Measurements from ENCODE around the gene FAM9C. TPM values are rescaled to one million over a fixed set of nuclear protein-coding genes. Genes with fewer than 3 reads are reported as not detected.

Gene FAM9C
- total RNA-seq, 1 donor from 2014 or later: 0.34 TPM

GRCh38 chrX:13078739-13079444, 34.5 kb upstream of the FAM9C start:
- no peak for DNase-seq (ENCODE audit: low spot score in 2 of 2, unreplicated experiment in 2 of 2)
- Mint-ChIP-seq H3K27me3 (ENCODE audit: low read depth) (no peaks in the 10 kb centered on the region), H3K27ac (peak overlapping the region; percentile 88)

GRCh38 chrX:13077168-13077567, 32.7 kb upstream of the FAM9C start:
- H3K27me3 Mint-ChIP-seq (ENCODE audit: low read depth): no peaks in the 10 kb centered on the region
- H3K36me3 Mint-ChIP-seq: no peaks in the 10 kb centered on the region
- H3K9me3 Mint-ChIP-seq: peaks cover 24% of the 10 kb centered on the region

More at GRCh38 chrX:13078739-13079444, 34.5 kb upstream of the FAM9C start:
- H3K4me3 Mint-ChIP-seq: no peak overlapping the region
- H3K36me3 Mint-ChIP-seq: no peaks in the 10 kb centered on the region
- peaks cover 30% of the 10 kb centered on the region for H3K4me1 Mint-ChIP-seq
- peaks cover 21% of the 10 kb centered on the region for H3K9me3 Mint-ChIP-seq
- TF ChIP-seq CTCF (IDR thresholded peaks at IDR 0.05; ENCODE audit: unreplicated experiment): no peak

DNA sequence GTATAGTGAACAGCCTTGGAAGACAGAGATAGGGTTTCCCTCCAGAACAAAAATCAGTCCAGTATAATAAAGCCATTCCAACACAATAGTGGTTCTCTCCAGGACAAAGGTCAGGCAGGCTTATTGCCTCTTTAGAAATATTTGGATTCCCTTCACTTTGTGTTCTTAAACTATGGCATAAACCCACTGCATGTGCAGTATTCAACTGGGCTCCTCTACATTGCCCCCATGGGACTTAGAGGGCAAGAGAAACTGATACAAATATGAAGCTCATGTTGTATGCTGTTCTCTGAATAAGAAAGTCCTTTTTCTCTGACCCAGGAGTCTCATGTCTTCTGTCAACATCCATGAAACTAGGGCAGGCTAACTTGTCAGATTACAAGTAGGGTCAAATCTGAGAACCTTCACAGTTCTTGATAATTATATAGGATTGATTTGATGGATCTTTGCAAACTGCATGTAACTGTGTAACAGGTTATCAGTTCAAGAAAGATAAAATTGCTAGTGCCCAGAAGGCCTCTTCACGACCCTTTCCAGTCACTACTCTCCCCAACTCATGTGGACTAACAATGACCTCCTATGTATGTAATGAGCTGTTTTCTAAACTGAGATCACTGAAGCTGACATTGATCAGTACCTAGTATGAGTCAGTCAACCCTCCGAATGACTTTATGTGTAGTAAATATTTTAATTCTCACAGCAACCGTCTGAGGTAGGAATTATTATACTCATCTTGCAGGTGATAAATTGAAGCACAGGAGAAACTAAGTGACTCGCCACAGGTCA, 31.9 kb upstream of the FAM9C start:
- Mint-ChIP-seq H3K4me1 (peaks cover 18% of the 10 kb centered on the region), H3K27me3 (ENCODE audit: low read depth) (no peaks in the 10 kb centered on the region), H3K36me3 (no peaks in the 10 kb centered on the region), H3K4me3 (no peak overlapping the region), H3K9me3 (peaks cover 29% of the 10 kb centered on the region), H3K27ac (no peak overlapping the region)
- no peak for TF ChIP-seq CTCF (IDR thresholded peaks at IDR 0.05; ENCODE audit: unreplicated experiment)
- no peak for DNase-seq (ENCODE audit: low spot score in 2 of 2, unreplicated experiment in 2 of 2)

More at GRCh38 chrX:13077168-13077567, 32.7 kb upstream of the FAM9C start:
- Mint-ChIP-seq H3K27ac (no peak overlapping the region), H3K4me1 (peaks cover 26% of the 10 kb centered on the region), H3K4me3 (no peak overlapping the region)
- no peak for TF ChIP-seq CTCF (IDR thresholded peaks at IDR 0.05; ENCODE audit: unreplicated experiment)
- no peak for DNase-seq (ENCODE audit: low spot score in 2 of 2, unreplicated experiment in 2 of 2)

DNA sequence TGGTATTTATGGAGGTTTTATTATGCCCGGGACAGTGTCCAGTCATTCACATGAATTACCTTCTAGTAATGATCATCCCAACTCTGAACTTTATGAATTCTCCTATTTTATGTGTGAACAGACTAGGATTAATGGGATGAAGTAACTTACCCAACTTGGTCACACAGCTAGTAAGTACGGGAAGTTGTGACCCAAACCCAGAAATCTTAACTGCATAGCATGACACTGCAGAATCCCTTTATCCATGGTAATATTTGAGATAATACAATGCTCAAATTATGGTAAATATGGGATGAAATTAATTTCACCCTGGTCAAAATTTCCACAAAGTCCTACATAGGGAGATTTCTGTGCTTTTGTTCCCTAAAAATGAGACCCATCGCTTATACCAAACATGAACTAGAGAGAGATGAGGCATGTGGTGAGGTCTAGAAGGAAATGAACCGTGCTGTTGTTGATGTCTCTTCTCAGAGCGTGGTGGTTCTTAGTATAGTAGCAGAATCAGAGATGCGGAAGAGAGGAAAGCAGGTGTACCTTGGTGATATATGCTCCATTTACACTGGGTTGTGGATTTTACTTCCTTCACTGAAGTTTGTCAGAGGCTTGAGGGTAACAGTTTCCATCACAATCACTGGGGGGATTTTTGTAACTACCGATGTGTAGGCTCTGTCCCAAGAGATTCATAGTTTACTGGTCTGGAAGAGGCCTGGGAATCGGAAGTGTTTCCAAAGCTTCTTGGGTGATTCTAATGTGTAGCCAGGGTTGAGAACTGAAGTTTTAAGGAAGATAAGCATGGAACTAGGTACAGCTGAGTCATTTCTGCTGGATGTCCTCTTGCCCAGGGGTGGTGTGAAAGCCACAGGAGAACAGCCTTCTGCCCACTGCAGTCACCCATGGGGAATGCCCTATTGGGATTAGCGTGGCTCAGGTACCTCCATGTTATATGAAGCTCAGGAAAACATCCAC, 30.2 kb upstream of the FAM9C start:
- Mint-ChIP-seq H3K9me3 (peaks cover 27% of the 10 kb centered on the region), H3K27ac (no peak overlapping the region), H3K4me1 (peaks cover 11% of the 10 kb centered on the region), H3K27me3 (ENCODE audit: low read depth) (no peaks in the 10 kb centered on the region), H3K36me3 (peaks cover 3% of the 10 kb centered on the region), H3K4me3 (no peak overlapping the region)
- no peak for TF ChIP-seq CTCF (IDR thresholded peaks at IDR 0.05; ENCODE audit: unreplicated experiment)
- DNase-seq (ENCODE audit: low spot score in 2 of 2, unreplicated experiment in 2 of 2): no peak

DNA sequence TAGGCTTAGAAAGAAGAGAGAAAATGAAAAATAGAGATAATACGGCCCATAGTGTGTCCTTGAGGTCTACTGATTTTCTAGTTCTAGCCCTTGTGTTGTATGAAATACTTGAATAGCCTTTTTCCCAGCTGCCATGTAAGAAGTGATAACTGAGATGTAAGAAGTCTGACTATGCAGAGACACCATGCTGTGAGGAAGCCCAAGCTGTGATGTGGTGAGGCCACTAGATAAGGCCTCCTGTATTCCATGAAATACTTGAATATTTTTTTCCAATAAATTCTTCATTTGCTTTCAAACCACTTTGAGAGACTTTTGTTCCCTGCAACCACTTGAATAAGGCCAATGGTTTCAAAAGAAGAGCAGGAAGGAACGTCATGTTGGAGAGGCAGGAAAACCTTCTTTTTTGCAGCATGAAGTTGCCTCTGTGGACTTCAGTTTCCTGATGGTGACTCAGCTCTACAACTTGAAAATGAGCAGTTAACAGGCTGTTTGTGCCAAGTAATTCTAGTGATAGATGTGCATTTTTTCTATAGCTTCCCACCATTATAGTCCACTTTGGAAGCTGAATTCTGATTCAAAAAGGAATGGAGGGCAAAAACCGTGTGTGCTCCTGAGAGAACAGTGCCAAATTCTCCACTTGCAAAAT, 25.5 kb upstream of the FAM9C start:
- DNase-seq (ENCODE audit: low spot score in 2 of 2, unreplicated experiment in 2 of 2): no peak
- Mint-ChIP-seq H3K4me1 (no peaks in the 10 kb centered on the region), H3K9me3 (peaks cover 44% of the 10 kb centered on the region), H3K36me3 (peaks cover 3% of the 10 kb centered on the region), H3K27ac (no peak overlapping the region), H3K4me3 (no peak overlapping the region), H3K27me3 (ENCODE audit: low read depth) (no peaks in the 10 kb centered on the region)
- no peak for TF ChIP-seq CTCF (IDR thresholded peaks at IDR 0.05; ENCODE audit: unreplicated experiment)
